Measurements from ENCODE around the gene CHRM5.

Gene CHRM5

GRCh38 chr15:34106423-34106822, 138.1 kb downstream of the CHRM5 start:
- H3K4me3 ChIP-seq (ENCODE audit: low read depth, low read length): no peak overlapping the region
- TF ChIP-seq, protein P1, sequence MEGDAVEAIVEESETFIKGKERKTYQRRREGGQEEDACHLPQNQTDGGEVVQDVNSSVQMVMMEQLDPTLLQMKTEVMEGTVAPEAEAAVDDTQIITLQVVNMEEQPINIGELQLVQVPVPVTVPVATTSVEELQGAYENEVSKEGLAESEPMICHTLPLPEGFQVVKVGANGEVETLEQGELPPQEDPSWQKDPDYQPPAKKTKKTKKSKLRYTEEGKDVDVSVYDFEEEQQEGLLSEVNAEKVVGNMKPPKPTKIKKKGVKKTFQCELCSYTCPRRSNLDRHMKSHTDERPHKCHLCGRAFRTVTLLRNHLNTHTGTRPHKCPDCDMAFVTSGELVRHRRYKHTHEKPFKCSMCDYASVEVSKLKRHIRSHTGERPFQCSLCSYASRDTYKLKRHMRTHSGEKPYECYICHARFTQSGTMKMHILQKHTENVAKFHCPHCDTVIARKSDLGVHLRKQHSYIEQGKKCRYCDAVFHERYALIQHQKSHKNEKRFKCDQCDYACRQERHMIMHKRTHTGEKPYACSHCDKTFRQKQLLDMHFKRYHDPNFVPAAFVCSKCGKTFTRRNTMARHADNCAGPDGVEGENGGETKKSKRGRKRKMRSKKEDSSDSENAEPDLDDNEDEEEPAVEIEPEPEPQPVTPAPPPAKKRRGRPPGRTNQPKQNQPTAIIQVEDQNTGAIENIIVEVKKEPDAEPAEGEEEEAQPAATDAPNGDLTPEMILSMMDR (IDR thresholded peaks at IDR 0.05; ENCODE audit: borderline replicate concordance, insufficient read depth, low read depth, low read length): no peak

DNA sequence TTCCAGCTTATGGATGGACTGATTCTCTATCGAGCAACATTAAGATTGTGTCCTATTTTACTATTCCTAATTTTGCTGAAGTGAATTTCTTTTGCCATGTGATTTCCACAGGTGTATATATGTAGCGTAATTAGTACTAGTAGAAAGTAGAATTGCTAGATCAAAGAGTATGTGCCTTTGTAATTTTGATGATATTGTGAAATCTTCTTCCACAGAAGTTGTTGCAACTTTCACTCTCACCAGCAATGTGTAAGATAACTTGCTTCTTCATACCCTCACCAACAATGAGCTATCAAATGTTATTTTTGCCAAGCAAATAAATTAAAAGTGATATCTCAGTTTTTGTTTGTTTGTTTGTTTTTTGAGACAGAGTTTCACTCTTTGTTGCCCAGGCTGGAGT, 139.0 kb downstream of the CHRM5 start:
- TF ChIP-seq, protein P1 (IDR thresholded peaks at IDR 0.05; ENCODE audit: borderline replicate concordance, insufficient read depth, low read depth, low read length): no peak

DNA sequence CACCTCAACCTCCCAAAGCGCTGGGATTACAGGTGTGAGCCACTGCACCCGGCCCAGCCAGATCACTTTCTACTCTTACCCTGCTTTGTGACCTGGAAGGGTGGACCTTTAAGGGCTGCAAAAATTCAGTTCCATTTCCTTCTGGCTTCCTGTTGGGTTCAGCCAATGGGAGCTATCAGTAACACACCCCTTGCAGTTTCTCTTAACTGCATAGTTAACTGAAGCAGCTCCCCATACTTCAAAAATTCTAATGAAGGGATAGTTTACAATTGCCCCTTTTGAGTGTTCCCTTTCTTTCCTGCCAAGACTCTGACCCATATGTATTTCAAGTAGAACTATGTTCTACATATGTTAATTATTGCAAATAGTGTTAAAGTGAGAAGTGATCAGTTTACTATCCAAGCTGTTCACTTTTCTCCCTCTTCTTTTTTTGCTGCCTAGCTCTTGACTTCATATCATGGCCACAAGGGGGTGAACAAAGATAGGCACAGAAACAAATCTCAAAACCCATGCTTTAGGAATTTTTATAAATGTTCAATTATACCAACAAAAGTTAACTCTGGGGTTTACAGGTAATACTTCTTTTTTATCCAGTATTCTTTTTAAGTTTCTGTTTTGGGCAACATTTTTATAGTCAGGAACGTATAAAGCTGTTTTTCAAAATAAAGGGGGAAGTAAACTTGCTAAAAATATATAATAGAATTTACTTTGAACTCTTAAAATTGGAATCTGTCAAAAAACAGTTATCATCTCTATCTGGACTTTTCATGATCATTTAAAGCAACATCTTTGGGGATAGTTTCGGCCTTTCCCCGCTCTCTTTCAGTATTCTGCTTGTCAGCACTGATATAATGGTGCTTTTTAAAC, 141.7 kb downstream of the CHRM5 start:
- TF ChIP-seq, protein P1 (IDR thresholded peaks at IDR 0.05; ENCODE audit: borderline replicate concordance, insufficient read depth, low read depth, low read length): peak; percentile 43; the same call in 1 of the 2 replicates

More for the DNA sequence above, 139.0 kb downstream of the CHRM5 start:
- H3K4me3 ChIP-seq (ENCODE audit: low read depth, low read length): no peak overlapping the region

DNA sequence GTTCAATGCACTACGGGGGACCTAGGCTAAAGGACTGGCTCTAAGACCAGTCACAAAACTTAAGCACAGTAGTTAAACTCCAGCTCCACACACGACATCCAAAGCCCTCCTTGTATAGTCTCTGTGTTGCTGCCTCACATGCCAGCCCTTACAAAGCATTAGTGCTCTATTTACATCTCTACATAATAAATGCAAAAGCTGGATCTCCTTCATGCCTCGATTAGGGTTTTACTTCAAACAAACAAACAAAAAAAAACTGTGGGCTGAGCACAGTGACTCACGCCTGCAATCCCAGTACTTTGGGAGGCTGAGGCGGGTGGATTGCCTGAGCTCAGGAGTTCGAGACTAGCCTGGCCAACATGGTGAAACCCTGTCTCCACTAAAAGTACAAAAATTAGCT, 143.2 kb downstream of the CHRM5 start:
- TF ChIP-seq, protein P1 (IDR thresholded peaks at IDR 0.05; ENCODE audit: borderline replicate concordance, insufficient read depth, low read depth, low read length): no peak
- no peak overlapping the region for H3K4me3 ChIP-seq (ENCODE audit: low read depth, low read length)

More for the DNA sequence above, 141.7 kb downstream of the CHRM5 start:
- no peak overlapping the region for H3K4me3 ChIP-seq (ENCODE audit: low read depth, low read length)

- H3K4me3 ChIP-seq (ENCODE audit: low read depth, low read length): no peak overlapping the region
- TF ChIP-seq, protein P1 (IDR thresholded peaks at IDR 0.05; ENCODE audit: borderline replicate concordance, insufficient read depth, low read depth, low read length): no peak
Observed at GRCh38 chr15:34114215-34114614, 145.9 kb downstream of the CHRM5 start.

DNA sequence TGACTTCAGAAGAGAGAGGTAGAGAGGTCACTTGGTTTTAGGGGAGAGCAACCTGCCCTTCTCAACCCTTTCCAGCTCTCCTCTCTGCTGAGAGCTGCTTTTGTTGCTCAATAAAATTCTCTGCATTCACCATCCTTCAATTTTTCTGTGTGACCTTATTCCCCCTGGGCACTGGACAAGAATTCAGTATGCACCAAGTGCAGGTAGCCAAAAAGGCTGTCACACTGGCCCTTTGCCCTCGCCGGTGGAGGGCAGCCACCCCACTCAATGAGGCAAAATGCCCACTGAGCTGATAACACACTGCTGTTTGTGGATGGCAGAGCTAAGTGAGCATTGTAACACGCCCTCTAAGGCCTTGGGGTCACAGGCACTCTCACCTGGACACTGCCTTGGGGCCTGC, 146.4 kb downstream of the CHRM5 start:
- no peak overlapping the region for H3K4me3 ChIP-seq (ENCODE audit: low read depth, low read length)
- TF ChIP-seq, protein P1 (IDR thresholded peaks at IDR 0.05; ENCODE audit: borderline replicate concordance, insufficient read depth, low read depth, low read length): no peak

GRCh38 chr15:34116620-34117019, 148.3 kb downstream of the CHRM5 start:
- TF ChIP-seq, protein P1 (IDR thresholded peaks at IDR 0.05; ENCODE audit: borderline replicate concordance, insufficient read depth, low read depth, low read length): no peak
- no peak overlapping the region for H3K4me3 ChIP-seq (ENCODE audit: low read depth, low read length)

All from GM12875 (cell line).